Measurements from ENCODE around the gene TTC21A.

DNA sequence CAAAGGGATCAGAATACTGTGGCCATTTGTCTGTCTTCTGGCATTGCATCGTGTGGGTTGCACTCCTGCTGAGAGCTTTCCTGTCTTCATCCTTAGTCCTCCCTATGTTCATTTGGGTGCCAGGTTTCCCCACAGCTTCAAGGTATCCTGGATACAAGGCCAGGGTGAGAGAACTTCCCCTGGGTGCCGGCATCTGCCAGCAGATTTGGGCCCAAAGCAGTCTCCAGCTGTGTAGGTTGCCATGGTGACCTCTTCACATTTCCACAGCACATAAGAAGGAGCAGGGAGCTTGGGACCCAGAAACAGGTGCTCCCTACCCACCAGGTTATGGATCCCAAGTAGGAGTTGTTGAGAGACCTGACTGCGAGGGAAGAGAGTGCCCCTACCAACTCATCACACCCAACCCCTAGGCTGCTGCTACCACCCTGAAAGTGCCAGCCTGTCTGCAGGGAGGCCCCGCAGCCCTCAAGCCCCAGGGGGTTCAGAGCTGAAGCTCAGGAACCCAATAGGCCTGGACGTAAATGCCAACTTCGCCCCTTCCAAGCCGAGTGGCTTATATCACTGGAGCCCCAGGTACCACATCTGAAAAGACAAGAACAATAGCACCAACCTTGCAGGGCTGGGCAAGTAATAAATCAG lies 19.9 kb downstream of the TTC21A start:
- TF ChIP-seq, protein P1, sequence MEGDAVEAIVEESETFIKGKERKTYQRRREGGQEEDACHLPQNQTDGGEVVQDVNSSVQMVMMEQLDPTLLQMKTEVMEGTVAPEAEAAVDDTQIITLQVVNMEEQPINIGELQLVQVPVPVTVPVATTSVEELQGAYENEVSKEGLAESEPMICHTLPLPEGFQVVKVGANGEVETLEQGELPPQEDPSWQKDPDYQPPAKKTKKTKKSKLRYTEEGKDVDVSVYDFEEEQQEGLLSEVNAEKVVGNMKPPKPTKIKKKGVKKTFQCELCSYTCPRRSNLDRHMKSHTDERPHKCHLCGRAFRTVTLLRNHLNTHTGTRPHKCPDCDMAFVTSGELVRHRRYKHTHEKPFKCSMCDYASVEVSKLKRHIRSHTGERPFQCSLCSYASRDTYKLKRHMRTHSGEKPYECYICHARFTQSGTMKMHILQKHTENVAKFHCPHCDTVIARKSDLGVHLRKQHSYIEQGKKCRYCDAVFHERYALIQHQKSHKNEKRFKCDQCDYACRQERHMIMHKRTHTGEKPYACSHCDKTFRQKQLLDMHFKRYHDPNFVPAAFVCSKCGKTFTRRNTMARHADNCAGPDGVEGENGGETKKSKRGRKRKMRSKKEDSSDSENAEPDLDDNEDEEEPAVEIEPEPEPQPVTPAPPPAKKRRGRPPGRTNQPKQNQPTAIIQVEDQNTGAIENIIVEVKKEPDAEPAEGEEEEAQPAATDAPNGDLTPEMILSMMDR (IDR thresholded peaks at IDR 0.05) = no peak
- no peak for TF ChIP-seq POLR2A (IDR thresholded peaks at IDR 0.05)
